MM.1S (cell line): ENCODE data around the gene TUBB2A.

ENCODE experiments used
- CTCF ChIP-seq: fragments of 300-600 bp; sonication (generic); IDR thresholded peaks from 2 replicates; pipeline ENCODE4 v1.5.1; 2016; ENCODE audit warnings: antibody characterized with exemption, low read length, mixed read lengths
- EZH2 ChIP-seq: fragments of 300-600 bp; sonication (generic); optimal IDR thresholded peaks from 2 replicates; pipeline ENCODE3; 2017; ENCODE audit warnings: low read depth, mild to moderate bottlenecking, antibody characterized with exemption, low read length, mixed read lengths

DNA sequence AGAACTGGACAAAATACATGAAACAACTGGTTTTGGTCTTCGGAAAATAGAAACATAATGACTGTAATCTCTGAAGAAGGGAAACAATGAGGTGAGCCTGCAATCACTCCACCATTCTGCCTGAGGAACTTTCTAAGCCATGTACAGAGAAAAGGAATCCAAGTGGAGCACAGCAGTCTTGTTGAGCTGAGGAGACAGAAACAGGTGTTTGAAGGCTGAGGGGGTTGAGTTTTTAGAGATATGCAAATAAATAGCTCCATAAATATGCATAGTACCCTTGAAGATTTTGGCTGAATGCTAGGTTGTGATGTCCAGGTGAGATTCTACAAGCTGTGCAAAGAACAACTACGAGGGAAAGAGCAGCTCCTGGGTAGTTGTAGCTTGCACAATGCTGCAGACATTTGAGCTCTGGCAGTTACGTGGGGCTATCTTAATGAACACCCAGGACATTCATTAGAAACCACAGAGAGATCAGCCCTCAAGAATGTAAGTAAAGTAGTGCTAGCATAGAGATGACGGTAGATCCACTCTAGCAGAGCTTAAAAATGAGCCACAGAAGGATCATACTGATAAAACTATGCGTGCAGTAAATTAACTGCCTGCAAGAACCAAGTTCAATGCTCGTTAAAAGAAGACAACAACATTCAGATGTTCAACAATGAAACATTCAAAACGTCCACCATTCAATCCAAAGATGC is 45.8 kb upstream of the TUBB2A start:
- TF ChIP-seq CTCF (no peak), EZH2 (no peak)
